ENCODE results near the gene NUP43. TPM values are rescaled to one million over a fixed set of nuclear protein-coding genes. Genes with fewer than 3 reads are reported as not detected.

The NUP43 gene, protein sequence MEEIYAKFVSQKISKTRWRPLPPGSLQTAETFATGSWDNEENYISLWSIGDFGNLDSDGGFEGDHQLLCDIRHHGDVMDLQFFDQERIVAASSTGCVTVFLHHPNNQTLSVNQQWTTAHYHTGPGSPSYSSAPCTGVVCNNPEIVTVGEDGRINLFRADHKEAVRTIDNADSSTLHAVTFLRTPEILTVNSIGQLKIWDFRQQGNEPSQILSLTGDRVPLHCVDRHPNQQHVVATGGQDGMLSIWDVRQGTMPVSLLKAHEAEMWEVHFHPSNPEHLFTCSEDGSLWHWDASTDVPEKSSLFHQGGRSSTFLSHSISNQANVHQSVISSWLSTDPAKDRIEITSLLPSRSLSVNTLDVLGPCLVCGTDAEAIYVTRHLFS
- total RNA-seq (2014; rRNA removed; shearing (Covaris generic)) (35.8 and 58.0 TPM in 2 replicates), polyA plus RNA-seq (2016; fragmentation: Nextera tagmentation; extraction: Ambion mirVana) (16.1 and 16.4 TPM in 2 replicates)

DNA sequence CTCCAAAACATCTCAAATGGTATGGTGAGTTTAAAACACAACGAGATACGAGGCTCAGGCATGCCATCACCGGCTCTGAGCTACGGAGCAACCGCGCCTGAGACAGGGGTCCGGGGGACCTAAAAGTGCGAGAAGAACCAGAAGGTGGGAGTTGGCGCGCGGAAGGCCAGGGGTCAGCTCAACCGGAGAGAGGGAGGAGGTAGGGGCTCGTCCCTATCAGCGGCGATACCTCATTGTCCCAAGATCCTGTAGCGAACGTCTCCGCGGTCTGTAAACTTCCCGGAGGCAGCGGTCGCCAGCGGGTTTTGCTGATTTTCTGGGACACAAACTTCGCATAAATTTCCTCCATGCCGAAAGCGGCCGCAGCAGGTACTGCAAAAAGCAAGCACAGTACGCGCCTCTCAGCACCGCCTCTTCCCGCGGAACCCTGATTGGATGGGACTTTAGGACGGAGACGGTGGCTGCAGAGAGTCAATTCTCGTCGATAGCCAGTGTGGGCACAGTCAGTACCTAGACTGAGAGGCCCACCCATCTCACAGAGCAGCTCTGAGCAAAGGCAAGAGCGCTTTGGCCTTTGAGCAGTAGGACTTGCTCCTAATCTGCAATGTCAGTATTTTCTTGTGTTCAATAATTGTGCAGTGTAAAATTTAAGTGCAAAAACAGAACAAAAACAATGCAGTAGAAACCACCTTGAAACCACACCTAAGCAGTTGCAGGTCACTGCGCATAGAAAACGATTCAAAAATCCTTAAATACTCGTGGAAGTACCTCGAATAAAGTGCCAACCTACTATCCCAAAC lies at the start of gene NUP43:
Gene NUP43 (minus strand): TSS at position 383 of the 800 bp plus-strand sequence. CDS start 34 bp downstream, at position 349.
- in situ Hi-C loops (cut with MboI) = no loop called here
- peak; percentile 95 for DNase-seq
- Histone ChIP-seq H3F3A (ENCODE audit: insufficient read depth) (peaks cover 13% of the 10 kb centered on the region; the same call in 1 of the 2 replicates), H3K4me3 (peak within 1 kb of the TSS; percentile 97), H3K9me3 (ENCODE audit: low read depth) (no peaks in the 10 kb centered on the region), H3K27me3 (replicated peaks; ENCODE audit: insufficient read depth) (no peaks in the 10 kb centered on the region), H2AFZ (peak within 1 kb of the TSS; percentile 96), H3K79me2 (ENCODE audit: insufficient read depth) (peaks cover 53% of the 10 kb centered on the region), H3K36me3 (ENCODE audit: low read depth) (0 out of 2 replicates have a peak, but pooled peaks cover 10% of the 10 kb centered on the region), H3K4me2 (ENCODE audit: unreplicated experiment) (peak within 1 kb of the TSS; percentile 90), H3K9ac (peak within 1 kb of the TSS; percentile 90), H4K20me1 (ENCODE audit: insufficient read depth) (no peaks in the 10 kb centered on the region), H3K4me1 (ENCODE audit: insufficient read depth) (peaks cover 20% of the 10 kb centered on the region; the same call in 1 of the 2 replicates), H3K27ac (peak within 1 kb of the TSS; percentile 46), H3K9me2 (ENCODE audit: insufficient read depth) (no peaks in the 10 kb centered on the region)
- TF ChIP-seq EZH2phosphoT487 (IDR thresholded peaks at IDR 0.05; ENCODE audit: insufficient read depth, low read depth) (no peak), EZH2 (IDR thresholded peaks at IDR 0.05; ENCODE audit: insufficient read depth, poor library complexity, severe bottlenecking) (no peak)
- WGBS, 2 experiments (ENCODE audit: low coverage in 1 of 2, low lambda C conversion rate in 2 of 2, missing lambda C conversion rate in 2 of 2) = 4% methylated on average over 38 to 41 of the region's 41 CpGs

DNA sequence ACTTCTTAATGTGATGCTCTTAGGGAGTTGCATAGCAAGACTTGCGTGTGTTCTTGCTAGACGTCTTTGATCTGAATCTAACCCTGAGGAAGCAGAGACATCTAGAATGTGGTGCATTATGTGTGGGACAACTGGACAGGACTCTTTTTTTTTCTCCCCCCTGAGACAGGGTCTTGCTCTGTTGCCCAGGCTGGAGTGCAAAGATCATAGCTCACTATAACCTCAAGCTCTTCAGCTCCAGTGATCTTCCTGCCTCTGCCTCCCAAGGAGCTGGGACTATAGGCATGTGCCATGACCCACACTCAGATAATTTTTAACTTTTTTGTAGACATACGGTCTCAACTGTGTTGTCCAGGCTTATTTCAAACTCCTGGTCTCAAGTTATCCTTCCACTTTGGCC lies 37.2 kb upstream of the NUP43 start:
- Histone ChIP-seq H3F3A (ENCODE audit: insufficient read depth) (no peaks in the 10 kb centered on the region), H3K4me1 (ENCODE audit: insufficient read depth) (no peaks in the 10 kb centered on the region), H3K9ac (no peak overlapping the region), H3K79me2 (ENCODE audit: insufficient read depth) (peaks cover 74% of the 10 kb centered on the region), H2AFZ (no peak overlapping the region), H3K4me3 (no peak overlapping the region), H3K9me3 (ENCODE audit: low read depth) (no peaks in the 10 kb centered on the region), H3K36me3 (ENCODE audit: low read depth) (peaks cover 30% of the 10 kb centered on the region), H3K27me3 (replicated peaks; ENCODE audit: insufficient read depth) (no peaks in the 10 kb centered on the region), H4K20me1 (ENCODE audit: insufficient read depth) (no peaks in the 10 kb centered on the region; the same call in 1 of the 2 replicates), H3K9me2 (ENCODE audit: insufficient read depth) (no peaks in the 10 kb centered on the region), H3K4me2 (ENCODE audit: unreplicated experiment) (no peak overlapping the region), H3K27ac (no peak overlapping the region)
- no peak for TF ChIP-seq EZH2phosphoT487 (IDR thresholded peaks at IDR 0.05; ENCODE audit: insufficient read depth, low read depth)
- no peak for TF ChIP-seq EZH2 (IDR thresholded peaks at IDR 0.05; ENCODE audit: insufficient read depth, poor library complexity, severe bottlenecking)
- 97 to 98% methylated on average over 3 of the region's 3 CpGs for WGBS, 2 experiments (ENCODE audit: low coverage in 1 of 2, low lambda C conversion rate in 2 of 2, missing lambda C conversion rate in 2 of 2)
- in situ Hi-C loops (cut with MboI) = no loop called here
- no peak for DNase-seq

DNA sequence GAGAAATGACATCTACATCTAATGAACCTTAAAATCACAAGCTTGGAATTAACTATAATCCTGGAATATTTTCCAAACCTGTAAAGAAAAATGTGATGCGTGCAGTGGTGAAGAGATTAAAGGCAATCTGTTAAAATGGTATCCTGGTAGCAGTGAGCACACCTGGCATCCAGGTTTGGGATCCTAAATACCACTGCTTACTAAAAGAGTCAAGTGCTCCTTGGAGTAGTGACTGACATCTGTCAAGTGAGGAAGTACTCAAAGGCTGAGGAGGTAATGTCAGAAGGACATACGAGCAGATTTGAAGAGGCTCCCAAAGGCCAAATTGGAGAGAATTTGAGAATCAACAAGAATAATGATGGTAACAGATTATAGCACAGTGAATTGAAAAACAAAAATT lies 36.0 kb upstream of the NUP43 start:
- no peaks in the 10 kb centered on the region for H3K9me2 ChIP-seq (ENCODE audit: insufficient read depth)
- in situ Hi-C loops (cut with MboI) = no loop called here
- no peaks in the 10 kb centered on the region for H3K9me3 ChIP-seq (ENCODE audit: low read depth)
- H3K36me3 ChIP-seq (ENCODE audit: low read depth) = peaks cover 33% of the 10 kb centered on the region
- no peak for DNase-seq
- no peak overlapping the region for H2AFZ ChIP-seq
- H3K27me3 ChIP-seq (replicated peaks; ENCODE audit: insufficient read depth) = no peaks in the 10 kb centered on the region
- no peak for TF ChIP-seq EZH2 (IDR thresholded peaks at IDR 0.05; ENCODE audit: insufficient read depth, poor library complexity, severe bottlenecking)
- TF ChIP-seq EZH2phosphoT487 (IDR thresholded peaks at IDR 0.05; ENCODE audit: insufficient read depth, low read depth) = no peak
- H3K27ac ChIP-seq = no peak overlapping the region
- H3K79me2 ChIP-seq (ENCODE audit: insufficient read depth) = peaks cover 68% of the 10 kb centered on the region
- no peaks in the 10 kb centered on the region for H3K4me1 ChIP-seq (ENCODE audit: insufficient read depth)
- no peak overlapping the region for H3K4me3 ChIP-seq
- no peak overlapping the region for H3K9ac ChIP-seq
- H3K4me2 ChIP-seq (ENCODE audit: unreplicated experiment) = no peak overlapping the region
- H3F3A ChIP-seq (ENCODE audit: insufficient read depth) = no peaks in the 10 kb centered on the region
- H4K20me1 ChIP-seq (ENCODE audit: insufficient read depth) = no peaks in the 10 kb centered on the region; the same call in 1 of the 2 replicates
- 98 to 100% methylated on average over 2 of the region's 2 CpGs for WGBS, 2 experiments (ENCODE audit: low coverage in 1 of 2, low lambda C conversion rate in 2 of 2, missing lambda C conversion rate in 2 of 2)

DNA sequence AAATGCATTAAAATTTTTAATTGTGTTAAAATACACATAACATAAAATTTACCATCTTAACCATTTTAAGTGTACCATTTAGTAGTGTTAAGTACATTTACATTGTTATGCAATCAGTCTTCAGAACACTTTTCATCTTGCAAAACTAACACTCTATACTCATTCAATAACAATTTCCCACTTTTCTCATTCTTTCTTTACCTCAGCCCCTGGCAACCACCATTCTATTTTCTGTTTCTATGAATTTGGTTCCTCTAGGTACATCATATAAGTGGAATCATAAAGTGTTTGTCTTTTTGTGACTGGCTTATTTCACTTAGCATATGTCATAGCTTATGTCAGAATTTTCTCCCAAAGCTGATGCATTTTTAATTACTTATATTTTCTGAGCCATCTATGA lies 35.4 kb upstream of the NUP43 start:
- TF ChIP-seq EZH2 (IDR thresholded peaks at IDR 0.05; ENCODE audit: insufficient read depth, poor library complexity, severe bottlenecking) (no peak), EZH2phosphoT487 (IDR thresholded peaks at IDR 0.05; ENCODE audit: insufficient read depth, low read depth) (no peak)
- Histone ChIP-seq H3F3A (ENCODE audit: insufficient read depth) (no peaks in the 10 kb centered on the region), H3K9ac (no peak overlapping the region), H3K9me3 (ENCODE audit: low read depth) (no peaks in the 10 kb centered on the region), H3K79me2 (ENCODE audit: insufficient read depth) (peaks cover 72% of the 10 kb centered on the region), H3K4me3 (no peak overlapping the region), H4K20me1 (ENCODE audit: insufficient read depth) (no peaks in the 10 kb centered on the region; the same call in 1 of the 2 replicates), H3K9me2 (ENCODE audit: insufficient read depth) (no peaks in the 10 kb centered on the region), H3K4me1 (ENCODE audit: insufficient read depth) (no peaks in the 10 kb centered on the region), H3K27me3 (replicated peaks; ENCODE audit: insufficient read depth) (no peaks in the 10 kb centered on the region), H3K4me2 (ENCODE audit: unreplicated experiment) (no peak overlapping the region), H3K36me3 (ENCODE audit: low read depth) (peaks cover 39% of the 10 kb centered on the region), H2AFZ (no peak overlapping the region), H3K27ac (no peak overlapping the region)
- no peak for DNase-seq
- in situ Hi-C loops (cut with MboI) = no loop called here

Data from GM23248 (cell line).